HG03442 (cell line): ENCODE results near the gene YWHAG.
"Not testable (repeated sequence)": the region's sequence is repeated elsewhere in the genome, so short reads cannot be mapped to it uniquely, and the experiment has no call there.

ENCODE experiments used
- ATAC-seq: cut with Tn5 transposase; IDR thresholded peaks from one replicate; pipeline ENCODE4 v1.9.1; 2021; ENCODE audit warnings: mild to moderate bottlenecking, moderate library complexity; ENCODE audit not compliant: unreplicated experiment

Gene YWHAG

GRCh38 chr7:76326646-76327233 is 32.1 kb downstream of the YWHAG start:
- no peak for ATAC-seq

DNA sequence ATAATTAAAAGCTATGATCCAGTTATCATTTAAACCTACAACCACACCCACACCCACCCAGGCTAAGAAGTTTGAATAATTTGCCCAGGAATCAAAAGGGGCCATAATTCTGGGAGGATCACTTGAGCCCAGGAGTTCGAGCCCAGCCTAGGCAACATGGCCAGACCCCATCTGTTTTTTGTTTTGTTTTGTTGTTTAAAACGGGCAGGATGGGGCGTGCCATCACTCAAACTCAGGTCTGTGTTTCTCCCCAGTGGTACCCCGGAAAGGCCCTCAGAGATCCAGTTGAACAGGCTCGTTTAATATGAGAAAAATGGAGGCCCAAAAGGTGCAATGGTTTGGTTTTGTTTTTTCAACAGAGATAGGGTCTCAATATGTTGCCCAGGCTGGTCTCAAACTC is 33.0 kb downstream of the YWHAG start:
- ATAC-seq = no peak

GRCh38 chr7:76325092-76325491 is 33.7 kb downstream of the YWHAG start:
- ATAC-seq = no peak

- peak; percentile 43 for ATAC-seq
Observed at GRCh38 chr7:76318488-76319353, 40.1 kb downstream of the YWHAG start.

- ATAC-seq = peak; percentile 82
Observed at GRCh38 chr7:76317782-76318487, 40.9 kb downstream of the YWHAG start.

DNA sequence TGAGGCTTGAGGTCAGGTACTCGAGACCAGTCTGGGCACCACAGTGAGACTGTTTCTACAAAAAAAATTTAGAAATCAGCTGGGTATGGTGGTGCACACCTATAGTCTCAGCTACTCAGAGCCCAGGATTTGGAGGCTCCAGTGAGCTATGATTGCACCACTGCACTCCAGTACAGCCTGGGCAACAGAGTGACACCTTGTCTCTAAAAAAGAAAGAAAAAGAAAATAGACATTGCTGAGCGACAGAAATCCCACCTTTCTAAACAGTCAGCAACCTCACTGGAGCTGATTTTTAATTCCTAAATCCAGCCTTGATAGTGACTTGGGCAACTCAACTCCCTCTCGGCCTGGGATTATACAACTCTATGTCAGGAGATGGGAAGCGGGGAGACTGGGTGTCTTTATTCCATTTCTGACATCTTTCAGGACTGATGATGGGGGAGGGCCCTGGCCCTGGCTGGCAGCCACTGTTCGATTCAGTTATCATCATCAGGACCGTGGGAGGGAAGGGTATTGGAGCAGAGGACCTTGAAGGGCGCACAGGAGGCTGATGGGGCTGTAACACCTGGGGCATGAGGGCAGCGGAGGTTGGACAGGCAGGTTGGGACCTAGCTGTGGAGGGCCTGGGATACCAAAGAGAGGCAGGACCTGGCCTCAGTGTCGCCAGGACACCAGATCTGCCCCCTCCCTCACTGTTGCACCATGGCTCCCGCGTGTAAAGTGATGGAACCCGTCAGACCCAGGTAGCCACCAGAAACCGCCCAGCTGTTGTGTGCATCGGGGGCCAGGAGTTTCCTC is 41.6 kb downstream of the YWHAG start:
- ATAC-seq = no peak

DNA sequence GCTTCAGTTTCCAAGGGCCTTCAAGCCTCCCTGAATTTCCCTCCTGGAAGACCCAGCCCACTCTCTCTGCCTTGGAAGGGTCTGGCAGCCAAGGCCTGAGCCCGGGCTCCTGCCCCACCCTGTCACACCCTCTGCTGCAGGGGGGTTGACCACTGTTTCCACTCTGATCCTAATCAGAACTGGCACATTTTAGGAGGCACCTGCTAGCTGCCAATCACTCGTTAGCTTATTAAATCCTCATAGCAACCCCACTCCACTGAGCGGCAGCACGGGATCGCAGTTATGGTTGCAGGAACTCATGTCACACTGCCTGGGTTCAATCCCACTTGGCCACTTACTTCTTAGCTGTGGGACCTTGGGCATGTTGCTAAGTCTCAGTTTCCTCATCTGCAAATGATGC is 43.4 kb downstream of the YWHAG start:
- no peak for ATAC-seq

GRCh38 chr7:76314740-76315139 is 44.1 kb downstream of the YWHAG start:
- ATAC-seq = not testable (repeated sequence)

DNA sequence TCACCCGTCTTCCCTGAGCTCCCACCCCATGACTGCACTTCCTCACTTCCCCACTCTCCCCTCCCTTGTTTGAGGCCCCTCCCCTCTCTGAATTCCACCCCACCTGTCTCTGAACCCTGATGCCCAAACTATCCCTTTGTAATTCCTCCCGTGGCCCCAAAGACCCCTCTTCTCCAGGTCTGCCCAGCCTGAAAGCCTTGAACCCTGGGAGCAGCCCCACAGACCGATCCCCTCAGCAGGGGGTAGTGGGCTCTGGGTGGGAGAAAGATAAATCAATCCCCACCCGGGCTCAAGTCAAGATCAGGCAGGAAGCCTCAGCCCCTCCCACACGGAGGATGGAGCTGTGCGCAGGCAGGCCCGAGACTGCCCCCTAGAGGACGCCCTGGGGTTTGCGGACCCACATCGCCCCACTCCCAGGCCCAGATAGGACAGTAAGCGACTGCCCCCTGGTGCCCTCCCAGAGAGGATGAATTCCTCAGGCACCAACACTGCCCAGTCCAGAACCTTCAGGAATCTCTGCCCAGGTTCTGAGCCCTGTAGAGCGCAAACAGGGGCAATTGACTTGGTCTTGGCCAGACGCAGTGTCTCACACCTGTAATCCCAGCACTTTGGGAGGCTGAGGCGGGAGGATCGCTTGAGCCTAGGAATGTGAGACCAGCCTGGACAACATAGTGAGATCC is 44.6 kb downstream of the YWHAG start:
- peak; percentile 27 for ATAC-seq

GRCh38 chr7:76311838-76312237 is 47.0 kb downstream of the YWHAG start:
- ATAC-seq = not testable (repeated sequence)

DNA sequence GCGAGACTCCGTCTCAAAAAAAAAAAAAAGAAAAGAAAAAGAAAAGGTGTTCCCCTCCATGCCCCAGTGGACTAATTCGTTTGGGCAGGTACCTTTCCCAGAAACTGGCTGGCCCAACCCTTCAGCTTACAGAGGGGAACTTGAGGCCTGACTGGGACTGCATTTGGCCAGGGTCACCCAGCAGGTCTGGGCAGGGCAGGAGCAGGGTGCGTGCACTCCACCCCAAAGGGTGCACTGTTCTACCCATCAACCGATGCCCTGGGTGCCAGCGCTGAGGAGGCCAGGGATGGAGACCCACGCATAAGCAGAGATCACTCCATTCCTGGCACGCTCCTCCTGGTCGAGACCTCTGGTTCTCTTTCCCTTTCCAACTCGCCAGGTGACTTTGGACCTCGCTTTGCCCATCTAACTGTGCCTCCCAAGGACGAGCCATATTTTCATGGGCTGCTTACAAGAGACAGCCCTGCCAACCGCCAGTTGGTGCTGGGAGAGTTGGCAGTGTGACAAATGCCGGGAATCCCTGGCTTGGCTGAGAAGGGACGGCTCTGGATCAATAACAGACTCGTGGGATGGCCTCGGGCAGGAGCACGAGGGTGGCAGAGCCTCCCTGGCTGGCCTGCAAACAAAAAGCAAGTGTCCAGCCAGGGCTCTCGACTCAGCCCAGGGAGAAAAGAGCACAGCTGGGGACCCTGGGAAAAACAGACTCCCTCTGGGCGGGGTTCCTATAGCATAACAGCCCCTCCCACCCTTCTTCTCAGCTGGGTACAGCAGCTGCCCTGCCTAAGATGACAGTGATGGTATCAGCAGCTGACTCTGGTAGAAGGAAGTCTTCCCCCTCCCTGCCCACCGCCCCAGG is 48.5 kb downstream of the YWHAG start:
- no peak for ATAC-seq

- not testable (repeated sequence) for ATAC-seq
Observed at GRCh38 chr7:76309341-76310101, 49.3 kb downstream of the YWHAG start.

GRCh38 chr7:76308874-76309273 is 49.9 kb downstream of the YWHAG start:
- ATAC-seq = not testable (repeated sequence)

GRCh38 chr7:76304888-76305375 is 53.9 kb downstream of the YWHAG start:
- no peak for ATAC-seq

- ATAC-seq = peak; percentile 48
Observed at GRCh38 chr7:76303202-76304147, 55.3 kb downstream of the YWHAG start.

DNA sequence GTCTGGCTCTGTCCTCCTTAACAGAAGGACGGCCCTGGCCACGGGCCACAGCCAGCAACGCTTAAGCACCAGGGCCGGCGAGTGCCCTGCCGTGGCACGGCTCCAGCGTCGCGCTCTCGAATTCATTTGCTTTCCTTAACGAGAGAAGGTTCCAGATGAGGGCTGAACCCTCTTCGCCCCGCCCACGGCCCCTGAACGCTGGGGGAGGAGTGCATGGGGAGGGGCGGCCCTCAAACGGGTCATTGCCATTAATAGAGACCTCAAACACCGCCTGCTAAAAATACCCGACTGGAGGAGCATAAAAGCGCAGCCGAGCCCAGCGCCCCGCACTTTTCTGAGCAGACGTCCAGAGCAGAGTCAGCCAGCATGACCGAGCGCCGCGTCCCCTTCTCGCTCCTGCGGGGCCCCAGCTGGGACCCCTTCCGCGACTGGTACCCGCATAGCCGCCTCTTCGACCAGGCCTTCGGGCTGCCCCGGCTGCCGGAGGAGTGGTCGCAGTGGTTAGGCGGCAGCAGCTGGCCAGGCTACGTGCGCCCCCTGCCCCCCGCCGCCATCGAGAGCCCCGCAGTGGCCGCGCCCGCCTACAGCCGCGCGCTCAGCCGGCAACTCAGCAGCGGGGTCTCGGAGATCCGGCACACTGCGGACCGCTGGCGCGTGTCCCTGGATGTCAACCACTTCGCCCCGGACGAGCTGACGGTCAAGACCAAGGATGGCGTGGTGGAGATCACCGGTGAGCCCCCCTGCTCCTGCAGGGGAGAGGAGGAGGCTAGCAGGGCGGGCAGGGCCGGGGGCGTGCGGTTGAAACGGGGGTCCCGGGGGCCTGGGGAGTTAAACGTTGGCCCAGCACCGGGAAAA is 56.2 kb downstream of the YWHAG start, which contains the start of gene HSPB1:
HSPB1 (plus strand) TSS at position 327 of the 855 bp plus-strand sequence; CDS start at position 367, 40 bp downstream.
- peak; percentile 64 for ATAC-seq
